ENCODE data around the gene SND1. TPM values are rescaled to one million over a fixed set of nuclear protein-coding genes. Genes with fewer than 3 reads are reported as not detected.

SND1 gene
- total and polyA plus RNA-seq, 2 donors (not counting 1 experiment from before 2014, with no cell fraction given): 44.4 to 165 TPM

- 100% methylated on average over 2 of the region's 2 CpGs for WGBS (ENCODE audit: insufficient coverage)
Measured at GRCh38 chr7:128042012-128042411, 390.0 kb downstream of the SND1 start.

GRCh38 chr7:128044064-128044463 lies 392.1 kb downstream of the SND1 start:
- H3K4me1 Mint-ChIP-seq: peaks cover 20% of the 10 kb centered on the region
- H3K4me3 Mint-ChIP-seq: no peak overlapping the region
- Histone ChIP-seq H4K20me1 (ENCODE audit: control insufficient read depth, insufficient read depth, low read length, poor library complexity, severe bottlenecking) (no peaks in the 10 kb centered on the region), H3K4me2 (replicated peaks; ENCODE audit: low read depth, low read length, poor library complexity, severe bottlenecking) (no peak overlapping the region), H3K9ac (ENCODE audit: low read length) (no peak overlapping the region), H3K9me3 (ENCODE audit: control extremely low read depth in 1 of 3, control insufficient read depth in 2 of 3, insufficient read depth in 1 of 3, low read length in 2 of 3) (no peaks in the 10 kb centered on the region), H3K79me2 (ENCODE audit: control insufficient read depth, insufficient read depth, low read length) (peaks cover 5% of the 10 kb centered on the region), H3K27ac (ENCODE audit: low read length in 2 of 2) (no peak overlapping the region), H3K36me3 (replicated peaks in 1 of 2; ENCODE audit: control extremely low read depth in 1 of 2, control insufficient read depth in 1 of 2, extremely low read depth in 1 of 2, insufficient read depth in 2 of 2, low read length in 1 of 2) (peaks cover 0 to 19% of the 10 kb centered on the region in 2 experiments), H2AFZ (ENCODE audit: insufficient read depth, low read depth, low read length, poor library complexity, severe bottlenecking) (no peak overlapping the region), H3K4me3 (ENCODE audit: control extremely low read depth in 1 of 5, extremely low read depth in 1 of 5, insufficient read depth in 1 of 5, low read depth in 2 of 5, low read length in 4 of 5) (no peak overlapping the region), H3K4me1 (ENCODE audit: control insufficient read depth in 2 of 2, insufficient read depth in 2 of 2, low read length in 2 of 2) (peaks cover 5 to 6% of the 10 kb centered on the region in 2 donors), H3K27me3 (replicated peaks in 1 of 4; ENCODE audit: control extremely low read depth in 1 of 4, control insufficient read depth in 3 of 4, insufficient read depth in 4 of 4, low read length in 3 of 4) (no peaks in the 10 kb centered on the region)
- H3K27ac Mint-ChIP-seq: no peak overlapping the region
- no peaks in the 10 kb centered on the region for H3K9me3 Mint-ChIP-seq (ENCODE audit: insufficient read depth)
- ATAC-seq (ENCODE audit: low read depth) (no peak), DNase-seq (no peak)
- TF ChIP-seq, protein P1, sequence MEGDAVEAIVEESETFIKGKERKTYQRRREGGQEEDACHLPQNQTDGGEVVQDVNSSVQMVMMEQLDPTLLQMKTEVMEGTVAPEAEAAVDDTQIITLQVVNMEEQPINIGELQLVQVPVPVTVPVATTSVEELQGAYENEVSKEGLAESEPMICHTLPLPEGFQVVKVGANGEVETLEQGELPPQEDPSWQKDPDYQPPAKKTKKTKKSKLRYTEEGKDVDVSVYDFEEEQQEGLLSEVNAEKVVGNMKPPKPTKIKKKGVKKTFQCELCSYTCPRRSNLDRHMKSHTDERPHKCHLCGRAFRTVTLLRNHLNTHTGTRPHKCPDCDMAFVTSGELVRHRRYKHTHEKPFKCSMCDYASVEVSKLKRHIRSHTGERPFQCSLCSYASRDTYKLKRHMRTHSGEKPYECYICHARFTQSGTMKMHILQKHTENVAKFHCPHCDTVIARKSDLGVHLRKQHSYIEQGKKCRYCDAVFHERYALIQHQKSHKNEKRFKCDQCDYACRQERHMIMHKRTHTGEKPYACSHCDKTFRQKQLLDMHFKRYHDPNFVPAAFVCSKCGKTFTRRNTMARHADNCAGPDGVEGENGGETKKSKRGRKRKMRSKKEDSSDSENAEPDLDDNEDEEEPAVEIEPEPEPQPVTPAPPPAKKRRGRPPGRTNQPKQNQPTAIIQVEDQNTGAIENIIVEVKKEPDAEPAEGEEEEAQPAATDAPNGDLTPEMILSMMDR (IDR thresholded peaks at IDR 0.05): no peak
- no peak for TF ChIP-seq EZH2 (IDR thresholded peaks at IDR 0.05; ENCODE audit: borderline replicate concordance, insufficient read depth, low read depth, low read length, poor library complexity, severe bottlenecking)
- intact Hi-C loops (cut with micrococcal nuclease): no loop called here
- POLR2A ChIA-PET: no interaction called here
- 58% methylated on average over 4 of the region's 5 CpGs for WGBS (ENCODE audit: insufficient coverage)
- H3K27me3 Mint-ChIP-seq: no peaks in the 10 kb centered on the region
- CTCF ChIA-PET: interaction anchor here (0.8 to 1.0 kb wide), 3 partner anchors 66 to 335 kb away, joined by 3 read pairs; no protein-coding TSS in a partner anchor

More at GRCh38 chr7:128042012-128042411, 390.0 kb downstream of the SND1 start:
- Mint-ChIP-seq H3K9me3 (ENCODE audit: insufficient read depth) (no peaks in the 10 kb centered on the region), H3K4me3 (no peak overlapping the region), H3K4me1 (peaks cover 29% of the 10 kb centered on the region), H3K27me3 (no peaks in the 10 kb centered on the region), H3K27ac (no peak overlapping the region)
- ChIA-PET CTCF (interaction anchor here (1.4 kb wide), 1 partner anchor 9 kb away, joined by 3 read pairs; no protein-coding TSS in a partner anchor), POLR2A (no interaction called here)
- no peak for TF ChIP-seq EZH2 (IDR thresholded peaks at IDR 0.05; ENCODE audit: borderline replicate concordance, insufficient read depth, low read depth, low read length, poor library complexity, severe bottlenecking)
- TF ChIP-seq, protein P1 (IDR thresholded peaks at IDR 0.05): no peak
- H3K9me3 ChIP-seq (ENCODE audit: control extremely low read depth in 1 of 3, control insufficient read depth in 2 of 3, insufficient read depth in 1 of 3, low read length in 2 of 3): no peaks in the 10 kb centered on the region
- DNase-seq (no peak), ATAC-seq (ENCODE audit: low read depth) (no peak)
- peaks cover 0 to 15% of the 10 kb centered on the region in 2 experiments for H3K36me3 ChIP-seq (replicated peaks in 1 of 2; ENCODE audit: control extremely low read depth in 1 of 2, control insufficient read depth in 1 of 2, extremely low read depth in 1 of 2, insufficient read depth in 2 of 2, low read length in 1 of 2)
- no peak overlapping the region for H3K4me3 ChIP-seq (ENCODE audit: control extremely low read depth in 1 of 5, extremely low read depth in 1 of 5, insufficient read depth in 1 of 5, low read depth in 2 of 5, low read length in 4 of 5)
- H3K9ac ChIP-seq (ENCODE audit: low read length): no peak overlapping the region
- no peaks in the 10 kb centered on the region for H3K27me3 ChIP-seq (replicated peaks in 1 of 4; ENCODE audit: control extremely low read depth in 1 of 4, control insufficient read depth in 3 of 4, insufficient read depth in 4 of 4, low read length in 3 of 4)
- H3K4me1 ChIP-seq (ENCODE audit: control insufficient read depth in 2 of 2, insufficient read depth in 2 of 2, low read length in 2 of 2): peaks cover 5 to 15% of the 10 kb centered on the region in 2 donors
- H3K4me2 ChIP-seq (replicated peaks; ENCODE audit: low read depth, low read length, poor library complexity, severe bottlenecking): no peak overlapping the region
- intact Hi-C loops (cut with micrococcal nuclease): no loop called here
- no peaks in the 10 kb centered on the region for H4K20me1 ChIP-seq (ENCODE audit: control insufficient read depth, insufficient read depth, low read length, poor library complexity, severe bottlenecking)
- no peak overlapping the region for H2AFZ ChIP-seq (ENCODE audit: insufficient read depth, low read depth, low read length, poor library complexity, severe bottlenecking)
- H3K79me2 ChIP-seq (ENCODE audit: control insufficient read depth, insufficient read depth, low read length): no peaks in the 10 kb centered on the region
- H3K27ac ChIP-seq (ENCODE audit: low read length in 2 of 2): no peak overlapping the region

All from B cell (primary cell).